AG09309 (cell line): ENCODE measurements around the gene LIMS2.
A peak's percentile ranks its signal among the peaks of the same experiment; 100 is the strongest.

Source experiments
- DNase-seq: peaks from one replicate; pipeline ENCODE4 v3.0.0-alpha.2; 2010; ENCODE audit warnings: low read depth
- H3K4me3 ChIP-seq: 2 replicates; pipeline ENCODE4 v1.5.1; 2011; ENCODE audit warnings: mild to moderate bottlenecking, low read depth, low read length, moderate library complexity; ENCODE audit not compliant: control insufficient read depth
- TF ChIP-seq, protein P1 (sequence below): IDR thresholded peaks from 2 replicates; pipeline ENCODE4 v1.5.1; 2011; ENCODE audit warnings: mild to moderate bottlenecking, low read depth, low read length, inconsistent platforms; ENCODE audit not compliant: insufficient read depth, control insufficient read depth; ENCODE audit errors: missing control alignments

Gene LIMS2

DNA sequence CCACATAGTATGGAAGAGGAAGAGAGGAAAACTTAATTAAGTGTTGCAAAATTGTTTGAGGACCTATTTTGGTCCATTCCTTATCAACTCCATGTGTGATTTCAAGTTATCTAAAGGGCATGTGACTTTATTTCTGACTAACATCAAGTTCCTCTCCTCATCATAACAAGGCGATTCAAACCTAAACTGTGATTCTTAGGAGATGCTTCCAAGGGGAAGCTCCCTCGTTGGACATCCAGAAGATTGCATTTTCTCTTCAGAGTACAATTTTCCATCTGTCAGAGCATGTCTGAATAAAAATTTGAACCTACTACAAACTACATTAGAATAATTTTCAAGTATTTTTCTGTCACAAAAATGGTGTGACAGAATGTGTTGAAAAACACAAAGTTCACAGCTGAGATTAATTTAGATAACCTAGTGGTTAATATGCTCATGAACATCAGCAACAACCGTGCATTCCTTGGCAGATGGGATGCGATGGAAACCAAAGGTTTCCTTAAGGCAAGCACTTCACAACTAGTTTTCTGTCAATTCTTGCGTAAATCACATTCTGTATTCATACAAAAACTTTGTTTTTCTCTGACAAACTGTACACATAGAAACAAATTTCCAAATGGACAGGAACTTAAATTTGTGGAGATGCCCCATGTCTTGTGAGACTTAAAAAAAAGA lies 30.2 kb upstream of the LIMS2 start:
- H3K4me3 ChIP-seq: no peak overlapping the region
- TF ChIP-seq, protein P1, sequence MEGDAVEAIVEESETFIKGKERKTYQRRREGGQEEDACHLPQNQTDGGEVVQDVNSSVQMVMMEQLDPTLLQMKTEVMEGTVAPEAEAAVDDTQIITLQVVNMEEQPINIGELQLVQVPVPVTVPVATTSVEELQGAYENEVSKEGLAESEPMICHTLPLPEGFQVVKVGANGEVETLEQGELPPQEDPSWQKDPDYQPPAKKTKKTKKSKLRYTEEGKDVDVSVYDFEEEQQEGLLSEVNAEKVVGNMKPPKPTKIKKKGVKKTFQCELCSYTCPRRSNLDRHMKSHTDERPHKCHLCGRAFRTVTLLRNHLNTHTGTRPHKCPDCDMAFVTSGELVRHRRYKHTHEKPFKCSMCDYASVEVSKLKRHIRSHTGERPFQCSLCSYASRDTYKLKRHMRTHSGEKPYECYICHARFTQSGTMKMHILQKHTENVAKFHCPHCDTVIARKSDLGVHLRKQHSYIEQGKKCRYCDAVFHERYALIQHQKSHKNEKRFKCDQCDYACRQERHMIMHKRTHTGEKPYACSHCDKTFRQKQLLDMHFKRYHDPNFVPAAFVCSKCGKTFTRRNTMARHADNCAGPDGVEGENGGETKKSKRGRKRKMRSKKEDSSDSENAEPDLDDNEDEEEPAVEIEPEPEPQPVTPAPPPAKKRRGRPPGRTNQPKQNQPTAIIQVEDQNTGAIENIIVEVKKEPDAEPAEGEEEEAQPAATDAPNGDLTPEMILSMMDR: no peak
- no peak for DNase-seq

DNA sequence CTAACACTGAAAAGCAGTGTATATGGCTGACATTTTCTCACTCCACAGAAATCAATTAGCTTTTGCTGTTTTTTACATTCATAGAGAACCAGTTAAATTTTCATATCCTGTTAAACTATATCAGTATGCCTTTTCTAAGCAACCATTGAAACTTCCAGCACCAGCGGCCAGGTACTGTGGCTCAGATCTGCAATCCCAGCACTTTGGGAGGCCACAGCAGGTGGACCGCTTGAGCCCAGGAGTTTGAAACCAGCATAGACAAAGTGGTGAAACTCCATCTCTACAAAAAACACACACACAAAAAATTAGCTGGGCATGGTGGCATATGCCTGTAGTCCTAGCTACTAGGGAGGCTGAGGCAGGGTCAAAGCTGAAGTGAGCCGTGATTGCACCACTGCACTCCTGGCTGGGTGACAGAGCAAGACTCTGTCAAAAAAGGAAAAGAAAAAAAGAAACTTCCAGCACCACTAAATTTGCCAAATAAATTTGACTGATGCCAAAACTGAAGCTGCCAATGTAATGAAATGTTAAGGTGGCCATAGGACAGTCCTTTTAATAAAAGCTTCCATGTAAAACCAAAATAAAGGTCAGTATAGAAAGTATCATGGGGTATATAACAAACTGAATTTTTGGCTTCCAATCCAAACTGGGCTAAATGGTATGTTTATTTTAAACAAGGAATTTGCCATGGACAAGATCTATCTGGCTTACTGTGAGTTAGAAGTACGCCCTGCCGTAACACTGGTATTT lies 29.5 kb upstream of the LIMS2 start:
- TF ChIP-seq, protein P1: no peak
- no peak overlapping the region for H3K4me3 ChIP-seq
- DNase-seq: no peak

DNA sequence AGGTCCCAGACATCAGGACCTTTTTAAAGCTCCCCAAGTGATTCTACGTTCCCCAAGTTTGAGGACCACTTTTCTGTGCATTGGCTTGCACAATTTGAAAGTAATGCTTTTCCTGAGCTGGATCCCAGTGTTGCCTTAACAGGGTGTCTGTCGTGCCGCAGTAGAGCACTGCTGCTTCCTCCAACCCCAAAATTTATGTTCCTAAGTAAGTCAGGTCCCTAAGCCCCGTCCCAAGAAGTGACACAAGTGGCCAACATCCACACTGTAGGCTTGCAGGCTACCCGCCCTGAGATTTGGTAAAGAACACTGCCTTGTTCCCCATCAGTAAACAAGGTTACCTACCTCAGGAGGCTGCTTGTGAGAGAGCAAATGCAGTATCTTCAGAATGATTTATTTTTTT lies 28.0 kb upstream of the LIMS2 start:
- no peak for DNase-seq
- H3K4me3 ChIP-seq: no peak overlapping the region
- TF ChIP-seq, protein P1: no peak

DNA sequence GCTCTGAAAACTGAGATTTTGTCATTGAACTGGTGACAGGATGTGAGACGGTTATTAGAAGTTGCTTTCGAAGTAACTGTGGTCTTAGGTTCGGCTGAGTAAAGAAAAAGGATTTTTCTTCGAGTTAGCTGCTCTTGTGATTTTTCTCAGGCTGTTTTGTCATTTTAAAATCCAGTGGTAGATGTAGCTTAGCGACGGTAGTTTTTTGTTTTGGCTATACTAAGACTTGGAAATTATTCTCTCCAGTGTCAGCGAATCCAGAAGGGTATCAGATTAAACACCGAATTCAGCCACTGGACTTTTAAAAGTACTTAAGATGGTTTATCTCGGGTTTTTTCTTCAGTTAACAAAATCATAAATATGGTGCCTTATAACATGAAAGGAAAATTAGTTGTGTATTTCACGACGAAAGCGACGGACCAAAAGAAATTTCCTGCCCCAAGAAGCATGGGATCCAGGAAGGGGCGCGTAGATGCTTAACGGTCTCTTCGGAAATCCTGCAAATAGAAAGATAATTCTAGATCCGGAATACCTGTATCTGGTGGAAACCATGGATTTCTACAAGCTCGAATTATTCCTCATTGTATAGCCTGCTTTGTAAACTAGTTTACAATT lies 27.2 kb upstream of the LIMS2 start:
- no peak for DNase-seq
- H3K4me3 ChIP-seq: peak overlapping the region; percentile 33
- TF ChIP-seq, protein P1: no peak

DNA sequence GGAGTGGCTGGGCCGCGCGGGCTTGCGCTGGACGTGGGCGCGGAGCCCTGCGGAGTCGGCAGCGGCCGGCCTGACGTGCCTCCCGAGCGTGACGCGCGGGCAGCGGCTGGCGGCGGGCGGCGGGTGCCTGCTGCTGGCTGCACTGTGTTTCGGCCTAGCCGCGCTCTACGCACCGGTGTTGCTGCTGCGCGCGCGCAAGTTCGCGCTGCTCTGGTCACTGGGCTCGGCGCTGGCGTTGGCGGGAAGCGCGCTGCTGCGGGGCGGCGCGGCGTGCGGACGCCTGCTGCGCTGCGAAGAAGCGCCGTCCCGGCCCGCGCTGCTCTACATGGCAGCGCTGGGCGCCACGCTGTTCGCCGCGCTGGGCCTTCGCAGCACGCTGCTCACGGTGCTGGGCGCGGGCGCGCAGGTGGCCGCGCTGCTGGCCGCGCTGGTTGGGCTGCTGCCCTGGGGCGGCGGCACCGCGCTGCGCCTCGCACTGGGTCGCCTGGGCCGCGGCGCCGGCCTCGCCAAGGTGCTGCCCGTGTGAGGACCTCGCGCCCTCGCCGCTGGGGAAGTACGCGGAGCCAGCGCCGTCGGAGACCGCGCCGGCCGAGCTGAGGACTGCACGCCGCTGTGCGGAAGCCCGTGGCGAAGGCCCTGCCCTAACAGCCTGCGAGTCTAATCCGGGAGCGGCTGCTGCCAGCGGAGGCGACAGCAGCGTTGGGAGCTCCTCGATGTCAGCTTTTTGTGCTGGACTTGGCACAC lies 26.5 kb upstream of the LIMS2 start:
- DNase-seq: no peak
- TF ChIP-seq, protein P1: peak; percentile 13
- H3K4me3 ChIP-seq: peak overlapping the region; percentile 80

DNA sequence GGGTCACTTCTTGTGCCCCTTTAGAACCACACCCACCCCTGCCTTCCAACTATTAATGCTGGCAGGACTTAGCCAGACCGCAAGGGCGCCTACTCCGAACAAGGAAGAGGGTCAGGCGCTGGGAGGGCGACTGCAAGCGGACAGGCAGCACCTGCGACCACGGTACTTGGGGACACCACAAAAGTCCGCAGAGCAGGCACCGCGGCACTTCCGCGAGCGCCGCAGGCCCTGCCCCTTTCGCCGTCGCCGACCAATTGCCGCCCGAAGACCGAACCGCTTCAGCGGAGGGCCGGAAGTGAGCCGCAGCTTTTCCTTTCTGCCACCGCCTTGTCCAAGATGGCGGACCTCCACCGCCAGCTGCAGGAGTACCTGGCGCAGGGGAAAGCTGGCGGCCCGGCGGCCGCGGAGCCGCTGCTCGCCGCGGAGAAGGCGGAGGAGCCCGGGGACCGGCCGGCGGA lies 25.9 kb upstream of the LIMS2 start, which contains the start of gene SFT2D3:
Gene SFT2D3, plus strand, starts transcription at position 305 of the 458 bp plus-strand sequence. Its CDS starts 32 bp downstream, at position 337.
- H3K4me3 ChIP-seq: peak within 1 kb of the TSS; percentile 80
- peak; percentile 60 for DNase-seq
- TF ChIP-seq, protein P1: no peak
